Measurements from ENCODE around the gene LHPP. TPM values are rescaled to one million over a fixed set of nuclear protein-coding genes. Genes with fewer than 3 reads are reported as not detected.

Gene LHPP
- total RNA-seq, 1 donor from 2014 or later = 15.2 TPM

GRCh38 chr10:124543971-124544370 is 82.3 kb downstream of the LHPP start:
- Mint-ChIP-seq H3K4me1 (ENCODE audit: low read depth) (peaks cover 1% of the 10 kb centered on the region), H3K9me3 (ENCODE audit: low read depth) (no peaks in the 10 kb centered on the region), H3K36me3 (ENCODE audit: insufficient read depth) (no peaks in the 10 kb centered on the region), H3K4me3 (ENCODE audit: low read depth) (no peak overlapping the region), H3K27ac (no peak overlapping the region), H3K27me3 (no peaks in the 10 kb centered on the region)
- DNase-seq (ENCODE audit: low spot score, unreplicated experiment) = no peak
- TF ChIP-seq CTCF (IDR thresholded peaks at IDR 0.05; ENCODE audit: unreplicated experiment) = no peak

DNA sequence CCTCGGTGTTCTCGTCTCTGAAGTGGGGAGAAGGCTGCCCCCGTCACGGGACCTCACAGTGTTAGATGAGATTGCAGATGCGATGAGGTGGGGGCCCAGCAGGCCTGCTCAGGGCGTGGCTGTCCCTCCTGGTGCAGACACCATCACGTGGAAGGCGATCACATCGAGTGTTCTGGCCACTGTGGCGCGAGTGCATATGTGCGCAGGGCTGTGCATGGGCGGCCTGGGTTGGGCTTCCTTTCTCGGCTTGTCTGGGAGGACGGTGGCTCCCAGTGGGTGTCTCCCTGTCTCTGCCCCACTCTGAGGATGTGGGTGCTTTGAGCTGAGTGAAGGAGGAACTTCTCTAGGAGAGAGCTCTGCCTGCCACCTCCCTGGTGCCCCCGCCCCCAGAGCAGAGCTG is 83.1 kb downstream of the LHPP start:
- Mint-ChIP-seq H3K4me3 (ENCODE audit: low read depth) (no peak overlapping the region), H3K9me3 (ENCODE audit: low read depth) (no peaks in the 10 kb centered on the region), H3K4me1 (ENCODE audit: low read depth) (peaks cover 1% of the 10 kb centered on the region), H3K27me3 (no peaks in the 10 kb centered on the region), H3K36me3 (ENCODE audit: insufficient read depth) (no peaks in the 10 kb centered on the region), H3K27ac (no peak overlapping the region)
- no peak for TF ChIP-seq CTCF (IDR thresholded peaks at IDR 0.05; ENCODE audit: unreplicated experiment)
- DNase-seq (ENCODE audit: low spot score, unreplicated experiment) = no peak

DNA sequence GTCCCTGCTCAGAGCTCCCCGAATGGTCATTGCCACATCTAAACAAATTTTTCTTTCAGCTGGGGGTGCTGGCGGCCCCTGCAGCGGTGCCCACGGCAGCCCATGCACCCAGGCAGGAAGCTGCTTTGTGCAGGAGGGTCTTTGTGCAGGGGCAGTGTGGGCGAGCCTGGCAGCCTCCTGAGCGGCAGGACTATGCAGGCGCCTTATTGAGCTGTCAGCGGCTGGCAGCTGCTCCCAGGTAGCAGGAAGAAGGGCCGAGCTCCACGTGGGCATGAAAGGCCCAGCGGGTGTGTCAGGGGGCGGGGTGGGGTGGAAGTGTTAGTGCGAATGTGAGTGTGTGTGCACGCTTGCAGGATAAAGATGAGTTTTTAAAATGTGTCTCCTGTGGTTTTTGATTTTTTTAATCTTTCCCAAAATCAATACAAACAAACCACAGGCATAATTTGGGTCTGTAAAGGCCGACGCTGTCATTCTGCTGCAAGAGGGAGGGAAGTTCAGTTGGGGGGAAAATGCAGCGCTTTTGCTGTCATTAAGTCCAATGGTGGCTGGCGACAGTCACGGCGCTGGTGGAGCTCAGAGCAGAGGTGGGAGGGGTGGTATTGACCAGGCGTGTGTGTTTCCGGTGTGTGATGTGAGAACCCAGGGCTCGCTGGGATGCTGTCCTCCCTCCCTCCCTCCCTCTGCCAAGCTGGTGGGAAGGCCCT is 83.9 kb downstream of the LHPP start:
- no peak for TF ChIP-seq CTCF (IDR thresholded peaks at IDR 0.05; ENCODE audit: unreplicated experiment)
- H3K4me1 Mint-ChIP-seq (ENCODE audit: low read depth) = peaks cover 1% of the 10 kb centered on the region
- H3K4me3 Mint-ChIP-seq (ENCODE audit: low read depth) = no peak overlapping the region
- no peaks in the 10 kb centered on the region for H3K9me3 Mint-ChIP-seq (ENCODE audit: low read depth)
- DNase-seq (ENCODE audit: low spot score, unreplicated experiment) = no peak
- H3K27ac Mint-ChIP-seq = no peak overlapping the region
- no peaks in the 10 kb centered on the region for H3K27me3 Mint-ChIP-seq
- no peaks in the 10 kb centered on the region for H3K36me3 Mint-ChIP-seq (ENCODE audit: insufficient read depth)

GRCh38 chr10:124546055-124546369 is 84.4 kb downstream of the LHPP start:
- Mint-ChIP-seq H3K4me3 (ENCODE audit: low read depth) (no peak overlapping the region), H3K4me1 (ENCODE audit: low read depth) (peaks cover 1% of the 10 kb centered on the region), H3K9me3 (ENCODE audit: low read depth) (no peaks in the 10 kb centered on the region), H3K36me3 (ENCODE audit: insufficient read depth) (no peaks in the 10 kb centered on the region), H3K27me3 (no peaks in the 10 kb centered on the region), H3K27ac (no peak overlapping the region)
- DNase-seq (ENCODE audit: low spot score, unreplicated experiment) = no peak
- TF ChIP-seq CTCF (IDR thresholded peaks at IDR 0.05; ENCODE audit: unreplicated experiment) = no peak

DNA sequence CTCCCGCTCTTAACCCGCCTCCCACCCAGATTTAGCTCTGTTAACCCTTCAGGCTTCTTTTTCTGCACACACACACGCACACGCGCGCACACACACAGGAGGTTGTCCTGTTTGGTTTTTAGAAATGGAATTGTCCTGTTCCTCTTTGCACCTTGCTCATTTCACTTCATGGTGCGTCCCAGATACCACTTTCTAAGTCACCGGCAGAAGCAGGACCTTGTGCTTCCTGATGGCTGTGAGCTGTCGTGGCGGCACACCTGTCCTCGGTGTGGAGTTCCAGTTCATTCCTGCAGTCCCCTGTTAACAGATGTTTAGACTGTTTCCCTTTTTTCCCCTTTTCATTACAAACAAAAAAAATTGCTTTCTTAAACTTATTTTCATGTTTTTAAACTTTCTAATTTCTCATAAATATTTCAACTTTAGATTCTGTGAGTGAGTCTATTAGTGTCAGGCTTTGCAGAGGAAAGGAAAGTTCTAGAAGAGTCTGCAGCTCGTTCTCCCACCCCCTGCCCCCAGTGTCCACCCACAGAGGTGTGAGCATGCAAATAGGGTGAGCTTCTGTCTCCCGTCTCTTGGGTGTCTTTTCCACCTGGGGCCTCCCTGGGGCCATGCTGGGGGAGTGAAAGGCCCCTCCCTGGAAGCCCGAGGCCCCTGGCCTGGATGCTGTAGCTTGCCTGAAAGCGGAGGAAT is 85.5 kb downstream of the LHPP start:
- DNase-seq (ENCODE audit: low spot score, unreplicated experiment) = no peak
- Mint-ChIP-seq H3K4me3 (ENCODE audit: low read depth) (no peak overlapping the region), H3K27me3 (no peaks in the 10 kb centered on the region), H3K36me3 (ENCODE audit: insufficient read depth) (no peaks in the 10 kb centered on the region), H3K27ac (peak overlapping the region; percentile 39), H3K9me3 (ENCODE audit: low read depth) (no peaks in the 10 kb centered on the region), H3K4me1 (ENCODE audit: low read depth) (peaks cover 1% of the 10 kb centered on the region)
- no peak for TF ChIP-seq CTCF (IDR thresholded peaks at IDR 0.05; ENCODE audit: unreplicated experiment)

All from progenitor cell of endocrine pancreas (in vitro differentiated cells).